ENCODE results near the gene FASTKD1. TPM values are rescaled to one million over a fixed set of nuclear protein-coding genes. Genes with fewer than 3 reads are reported as not detected.

The FASTKD1 gene
- 25.6 TPM for total RNA-seq

GRCh38 chr2:169573160-169573973, at the start of gene FASTKD1:
FASTKD1 (minus strand) TSS chr2:169573865; CDS start chr2:169572029, 1,836 bp downstream.

GRCh38 chr2:169584005-169584877, 10.6 kb upstream of the FASTKD1 start, which contains the start of gene PPIG:
PPIG (plus strand) TSS chr2:169584351; CDS start chr2:169604042, 19,691 bp downstream.

GRCh38 chr2:169509298-169509885, 64.3 kb downstream of the FASTKD1 start, which contains the start of gene KLHL41:
KLHL41 (plus strand) TSS chr2:169509702; CDS start chr2:169509779, 77 bp downstream.

Other genes starting within 250 kb of the FASTKD1 start
- 203 TPM for gene LRP2, start 211.3 kb downstream of the FASTKD1 start, total RNA-seq
- gene BBS5, start 94.4 kb downstream of the FASTKD1 start, total RNA-seq, result 14.2 TPM
- gene KLHL41, start 64.2 kb downstream of the FASTKD1 start, total RNA-seq, result 613 TPM
- gene PPIG, start 10.5 kb upstream of the FASTKD1 start, total RNA-seq, result 44.0 TPM
- 0.23 TPM for gene CFAP210, start 120.5 kb upstream of the FASTKD1 start, total RNA-seq
- 10.0 TPM for gene PHOSPHO2, start 120.6 kb upstream of the FASTKD1 start, total RNA-seq
- 20.2 TPM for gene KLHL23, start 160.0 kb upstream of the FASTKD1 start, total RNA-seq
- 64.9 TPM for gene SSB, start 225.0 kb upstream of the FASTKD1 start, total RNA-seq